DOHH2 (cell line): ENCODE results near the gene PRKN.

Experiments used
- H3F3A ChIP-seq: fragments of 200-600 bp; sonication (generic), shearing (Covaris generic); 2 replicates; pipeline ENCODE4 v1.6.0; 2016; ENCODE audit warnings: antibody characterized with exemption, mild to moderate bottlenecking; ENCODE audit not compliant: control insufficient read depth, insufficient read depth
- H3K27ac ChIP-seq: fragments of 200-600 bp; sonication (generic); 2 replicates; pipeline ENCODE4 v1.5.1; 2014; ENCODE audit warnings: low read depth, mild to moderate bottlenecking, low read length, moderate library complexity
- H3K27me3 ChIP-seq: fragments of 200-600 bp; sonication (generic); 2 replicates; pipeline ENCODE4 v1.6.1; 2014; ENCODE audit warnings: mild to moderate bottlenecking, low read length, mixed read lengths; ENCODE audit not compliant: control insufficient read depth
- H3K36me3 ChIP-seq: fragments of 200-600 bp; sonication (generic); 2 replicates; pipeline ENCODE4 v1.6.1; 2014; ENCODE audit warnings: mild to moderate bottlenecking, low read length, moderate library complexity, mixed read lengths; ENCODE audit not compliant: control insufficient read depth
- H3K4me1 ChIP-seq: fragments of 200-600 bp; sonication (generic); 2 replicates; pipeline ENCODE4 v1.6.1; 2014; ENCODE audit warnings: mild to moderate bottlenecking, low read length, mixed read lengths; ENCODE audit not compliant: control insufficient read depth
- H3K4me2 ChIP-seq: fragments of 200-600 bp; sonication (generic); 2 replicates; pipeline ENCODE4 v1.6.0; 2014; ENCODE audit warnings: mild to moderate bottlenecking, low read length, moderate library complexity
- H3K4me3 ChIP-seq: fragments of 200-600 bp; sonication (generic); 2 replicates; pipeline ENCODE4 v1.5.1; 2014; ENCODE audit warnings: mild to moderate bottlenecking, low read length, mixed read lengths
- H3K79me2 ChIP-seq: fragments of 200-600 bp; sonication (generic); 2 replicates; pipeline ENCODE4 v1.6.1; 2014; ENCODE audit warnings: mild to moderate bottlenecking, low read length, mixed read lengths; ENCODE audit not compliant: control insufficient read depth
- H3K9me2 ChIP-seq: fragments of 200-600 bp; sonication (generic); replicated peaks from 2 replicates; pipeline ENCODE4 v1.6.1; 2014; ENCODE audit warnings: mild to moderate bottlenecking, low read length, mixed read lengths; ENCODE audit not compliant: control insufficient read depth
- H3K9me3 ChIP-seq: fragments of 200-600 bp; sonication (generic); 2 replicates; pipeline ENCODE4 v1.6.1; 2014; ENCODE audit warnings: antibody characterized with exemption, low read length, mixed read lengths; ENCODE audit not compliant: control insufficient read depth, insufficient read depth
- H4K20me1 ChIP-seq: fragments of 200-600 bp; sonication (generic); 2 replicates; pipeline ENCODE4 v1.6.0; 2014; ENCODE audit warnings: low read depth, mild to moderate bottlenecking, antibody characterized with exemption, low read length, moderate library complexity; ENCODE audit not compliant: control insufficient read depth, insufficient read depth
- CTCF ChIP-seq: fragments of 200-600 bp; sonication (generic); IDR thresholded peaks from one replicate; pipeline ENCODE4 v1.5.1; 2014; ENCODE audit warnings: antibody characterized with exemption, mild to moderate bottlenecking, low read depth, low read length; ENCODE audit not compliant: poor library complexity, severe bottlenecking
- EZH2phosphoT487 ChIP-seq: fragments of 200-600 bp; sonication (generic); IDR thresholded peaks from 2 replicates; pipeline ENCODE4 v1.6.1; 2017; ENCODE audit warnings: borderline replicate concordance, mild to moderate bottlenecking, antibody characterized with exemption, low read length, moderate library complexity, mixed read lengths

The PRKN gene

GRCh38 chr6:162088091-162088490, 639.5 kb downstream of the PRKN start:
- Histone ChIP-seq H3K79me2 (no peaks in the 10 kb centered on the region), H3K4me3 (no peak overlapping the region), H3K9me3 (no peaks in the 10 kb centered on the region), H3K4me2 (no peak overlapping the region), H3K27ac (no peak overlapping the region), H3K4me1 (no peaks in the 10 kb centered on the region), H3K9me2 (no peaks in the 10 kb centered on the region), H3K27me3 (no peaks in the 10 kb centered on the region), H3F3A (no peaks in the 10 kb centered on the region), H4K20me1 (no peaks in the 10 kb centered on the region), H3K36me3 (no peaks in the 10 kb centered on the region)
- TF ChIP-seq EZH2phosphoT487 (no peak), CTCF (no peak)

- Histone ChIP-seq H3K36me3 (no peaks in the 10 kb centered on the region), H3K27me3 (no peaks in the 10 kb centered on the region), H3K4me1 (no peaks in the 10 kb centered on the region), H4K20me1 (no peaks in the 10 kb centered on the region), H3K79me2 (no peaks in the 10 kb centered on the region), H3F3A (no peaks in the 10 kb centered on the region), H3K4me3 (no peak overlapping the region), H3K9me3 (no peaks in the 10 kb centered on the region), H3K27ac (no peak overlapping the region), H3K4me2 (no peak overlapping the region), H3K9me2 (no peaks in the 10 kb centered on the region)
- TF ChIP-seq EZH2phosphoT487 (no peak), CTCF (no peak)
Observed at GRCh38 chr6:162085561-162085960, 642.0 kb downstream of the PRKN start.

- Histone ChIP-seq H3K4me2 (no peak overlapping the region), H3K27ac (no peak overlapping the region), H3K4me3 (no peak overlapping the region), H3K4me1 (no peaks in the 10 kb centered on the region), H3K27me3 (no peaks in the 10 kb centered on the region), H3F3A (no peaks in the 10 kb centered on the region), H3K9me2 (no peaks in the 10 kb centered on the region), H3K9me3 (no peaks in the 10 kb centered on the region), H3K36me3 (no peaks in the 10 kb centered on the region), H4K20me1 (no peaks in the 10 kb centered on the region), H3K79me2 (no peaks in the 10 kb centered on the region)
- TF ChIP-seq CTCF (no peak), EZH2phosphoT487 (no peak)
Observed at GRCh38 chr6:162082520-162082919, 645.0 kb downstream of the PRKN start.

- Histone ChIP-seq H3K9me3 (no peaks in the 10 kb centered on the region), H3K9me2 (no peaks in the 10 kb centered on the region), H3K4me3 (no peak overlapping the region), H3K27ac (no peak overlapping the region), H3K4me2 (no peak overlapping the region), H3K4me1 (no peaks in the 10 kb centered on the region), H3K27me3 (no peaks in the 10 kb centered on the region), H3K36me3 (no peaks in the 10 kb centered on the region), H3F3A (no peaks in the 10 kb centered on the region), H4K20me1 (no peaks in the 10 kb centered on the region), H3K79me2 (no peaks in the 10 kb centered on the region)
- TF ChIP-seq EZH2phosphoT487 = no peak
- no peak for TF ChIP-seq CTCF
Observed at GRCh38 chr6:162078667-162079066, 648.9 kb downstream of the PRKN start.
